HepG2 (cell line): Measurements from ENCODE around the gene RIPOR1. TPM values are rescaled to one million over a fixed set of nuclear protein-coding genes. Genes with fewer than 3 reads are reported as not detected.
A peak's percentile ranks its signal among the peaks of the same experiment; 100 is the strongest.

Experiments
- ATRX ChIP-seq: sonication (generic); formaldehyde crosslinking; IDR thresholded peaks from 2 replicates; pipeline ENCODE4 v1.4.0; 2020; ENCODE audit warnings: missing genetic modification reagents, borderline replicate concordance
- CEBPG ChIP-seq: IDR thresholded peaks from 2 replicates; pipeline ENCODE4 v1.6.1; 2016
- CENPX ChIP-seq: sonication (generic); formaldehyde crosslinking; IDR thresholded peaks from 2 replicates; pipeline ENCODE4 v1.9.0; 2021; ENCODE audit warnings: mild to moderate bottlenecking, missing genetic modification reagents, moderate library complexity
- EHMT2 ChIP-seq: fragments of 200-600 bp; sonication (generic); IDR thresholded peaks from 2 replicates; pipeline ENCODE4 v1.7.0; 2017; ENCODE audit warnings: antibody characterized with exemption, low read depth, low read length, borderline replicate concordance
- GATA4 ChIP-seq: sonication (generic); IDR thresholded peaks from 2 replicates; pipeline ENCODE4 v1.6.1; 2016; ENCODE audit warnings: antibody characterized with exemption, low read depth, borderline replicate concordance
- HIC2 ChIP-seq: sonication (generic); formaldehyde crosslinking; IDR thresholded peaks from 2 replicates; pipeline ENCODE4 v1.9.0; 2022; ENCODE audit warnings: low read depth, missing genetic modification reagents
- JUND ChIP-seq: sonication (generic); formaldehyde crosslinking; IDR thresholded peaks from 2 replicates; pipeline ENCODE4 v1.8.0; 2022; ENCODE audit warnings: mild to moderate bottlenecking, missing genetic modification reagents
- KDM6A ChIP-seq: IDR thresholded peaks from 2 replicates; pipeline ENCODE4 v1.6.1; 2016; ENCODE audit warnings: low read depth
- MLLT10 ChIP-seq: sonication (generic); formaldehyde crosslinking; IDR thresholded peaks from 2 replicates; pipeline ENCODE4 v1.4.0; 2020; ENCODE audit warnings: missing genetic modification reagents
- NFIC ChIP-seq: IDR thresholded peaks from 2 replicates; pipeline ENCODE4 v1.6.1; 2012; ENCODE audit warnings: mild to moderate bottlenecking, low read length, inconsistent platforms
- NFKBIZ ChIP-seq: IDR thresholded peaks from 2 replicates; pipeline ENCODE4 v1.6.1; 2018; ENCODE audit warnings: missing genetic modification reagents, missing compliant biosample characterization
- PHF20 ChIP-seq: sonication (generic); formaldehyde crosslinking; IDR thresholded peaks from 2 replicates; pipeline ENCODE4 v1.5.0; 2020; ENCODE audit warnings: mild to moderate bottlenecking, missing genetic modification reagents
- SALL2 ChIP-seq: sonication (generic); formaldehyde crosslinking; IDR thresholded peaks from 2 replicates; pipeline ENCODE4 v1.8.1; 2023; ENCODE audit warnings: mild to moderate bottlenecking, missing genetic modification reagents, inconsistent platforms
- SAP130 ChIP-seq: IDR thresholded peaks from 2 replicates; pipeline ENCODE4 v1.6.1; 2016; ENCODE audit warnings: low read depth
- SMAD1 ChIP-seq: sonication (generic); formaldehyde crosslinking; IDR thresholded peaks from 2 replicates; pipeline ENCODE4 v1.4.0; 2020; ENCODE audit warnings: missing genetic modification reagents, low read depth, mild to moderate bottlenecking, borderline replicate concordance
- SMARCE1 ChIP-seq: fragments of 450-650 bp; IDR thresholded peaks from 2 replicates; pipeline ENCODE4 v1.6.1; 2017; ENCODE audit warnings: borderline replicate concordance
- SP5 ChIP-seq: IDR thresholded peaks from 2 replicates; pipeline ENCODE4 v1.6.1; 2016; ENCODE audit warnings: low read depth, borderline replicate concordance
- TCF12 ChIP-seq, 2 experiments: fragments of 450-650 bp in 1 of 2; sonication (generic) in 1 of 2; formaldehyde crosslinking in 1 of 2; IDR thresholded peaks; 2 replicates each; pipeline versions ENCODE4 v1.6.1 to v1.8.0; 2017 to 2022; ENCODE audit warnings: antibody characterized with exemption in 1 of 2, mild to moderate bottlenecking in 1 of 2, missing genetic modification reagents in 1 of 2, moderate library complexity in 1 of 2
- ZBTB4 ChIP-seq: sonication (generic); formaldehyde crosslinking; IDR thresholded peaks from 2 replicates; pipeline ENCODE4 v1.4.0; 2020; ENCODE audit warnings: missing genetic modification reagents, mild to moderate bottlenecking, borderline replicate concordance
- ZFP36 ChIP-seq: fragments of 150-350 bp; IDR thresholded peaks from 2 replicates; pipeline ENCODE4 v1.6.1; 2018; ENCODE audit warnings: borderline replicate concordance, low read length, low read depth; ENCODE audit not compliant: partially characterized antibody
- ZNF12 ChIP-seq: sonication (generic); formaldehyde crosslinking; IDR thresholded peaks from 2 replicates; pipeline ENCODE4 v1.5.0; 2020; ENCODE audit warnings: missing genetic modification reagents
- ZNF121 ChIP-seq: sonication (generic); formaldehyde crosslinking; IDR thresholded peaks from 2 replicates; pipeline ENCODE4 v1.5.0; 2020; ENCODE audit warnings: mild to moderate bottlenecking, missing genetic modification reagents
- ZNF34 ChIP-seq: sonication (generic); formaldehyde crosslinking; IDR thresholded peaks from 2 replicates; pipeline ENCODE4 v1.4.0; 2020; ENCODE audit warnings: mild to moderate bottlenecking, missing genetic modification reagents, borderline replicate concordance
- ZNF512 ChIP-seq: sonication (generic); formaldehyde crosslinking; IDR thresholded peaks from 2 replicates; pipeline ENCODE4 v1.4.0; 2020; ENCODE audit warnings: mild to moderate bottlenecking, missing genetic modification reagents
- ZNF674 ChIP-seq: sonication (generic); formaldehyde crosslinking; IDR thresholded peaks from 2 replicates; pipeline ENCODE4 v1.5.0; 2020; ENCODE audit warnings: low read depth, mild to moderate bottlenecking, missing genetic modification reagents
- ZNF713 ChIP-seq: sonication (generic); formaldehyde crosslinking; IDR thresholded peaks from 2 replicates; pipeline ENCODE4 v1.4.0; 2020; ENCODE audit warnings: mild to moderate bottlenecking, missing genetic modification reagents
- polyA plus RNA-seq, 8 experiments: library from polyadenylated mRNA; depleted of rRNA in 3 of 8; stranded (reverse) in 7 of 8; unstranded in 1 of 8; fragments of >200 nt; fragmentation: Illumina TruSeq in 4 of 8; extraction: Trizol in 4 of 8; gene quantifications; 2 replicates each; pipeline versions ENCODE4 v1.2.1 to v1.2.3, GENCODE V29; 2011 to 2016; ENCODE audit warnings: low read depth in 4 of 8, missing spikeins in 1 of 8, mixed read lengths in 1 of 8; ENCODE audit not compliant: insufficient read depth in 1 of 8
- total RNA-seq, 5 experiments: library from RNA; depleted of rRNA; stranded (reverse); fragments of >200 nt; fragmentation: Illumina TruSeq; extraction: Trizol; gene quantifications; 2 replicates each; pipeline ENCODE4 v1.2.3, GENCODE V29; 2016; ENCODE audit warnings: low read depth in 1 of 5

Gene RIPOR1
- total and polyA plus RNA-seq, 2 of the 13 experiments (the other 11 are each of a cell fraction or from before 2014, with no cell fraction given): 4.6 to 8.1 TPM

- no peak for TF ChIP-seq NFIC
- no peak for TF ChIP-seq KDM6A (CRISPR knock-in tag)
- no peak for TF ChIP-seq ZNF34 (CRISPR knock-in tag)
- no peak for TF ChIP-seq NFKBIZ (CRISPR knock-in tag)
- no peak for TF ChIP-seq ZNF121
- TF ChIP-seq GATA4: no peak
- no peak; the same call in 1 of the 2 replicates for TF ChIP-seq HIC2 (CRISPR knock-in tag)
- TF ChIP-seq ATRX (CRISPR knock-in tag): no peak
- 0 out of 2 replicates have a peak, but pooled peaks have one; percentile 36 for TF ChIP-seq SP5 (CRISPR knock-in tag)
- TF ChIP-seq ZNF12 (CRISPR knock-in tag): no peak
- TF ChIP-seq ZBTB4 (CRISPR knock-in tag): no peak
- no peak for TF ChIP-seq MLLT10 (CRISPR knock-in tag)
- no peak for TF ChIP-seq SALL2 (CRISPR knock-in tag)
- no peak for TF ChIP-seq CEBPG
- no peak for TF ChIP-seq CENPX (CRISPR knock-in tag)
- no peak for TF ChIP-seq ZNF713 (CRISPR knock-in tag)
- no peak for TF ChIP-seq ZNF512 (CRISPR knock-in tag)
- TF ChIP-seq TCF12 (IDR thresholded peaks at IDR 0.05): no peak
- no peak for TF ChIP-seq TCF12 (CRISPR knock-in tag; IDR thresholded peaks at IDR 0.05)
- TF ChIP-seq ZFP36: no peak
- no peak for TF ChIP-seq ZNF674 (CRISPR knock-in tag)
- TF ChIP-seq JUND (CRISPR knock-in tag): no peak
- no peak; the same call in 1 of the 2 replicates for TF ChIP-seq PHF20 (CRISPR knock-in tag)
- TF ChIP-seq EHMT2: no peak
- no peak for TF ChIP-seq SMAD1 (CRISPR knock-in tag)
- no peak for TF ChIP-seq SMARCE1
- peak; percentile 60 for TF ChIP-seq SAP130 (CRISPR knock-in tag)
Measured at GRCh38 chr16:67546761-67547422, 18.3 kb downstream of the RIPOR1 start (continued).
